ENCODE results near the gene CETN3.
A peak's percentile ranks its signal among the peaks of the same experiment; 100 is the strongest.
"Not testable (repeated sequence)": the region's sequence is repeated elsewhere in the genome, so short reads cannot be mapped to it uniquely, and the experiment has no call there.

The CETN3 gene

DNA sequence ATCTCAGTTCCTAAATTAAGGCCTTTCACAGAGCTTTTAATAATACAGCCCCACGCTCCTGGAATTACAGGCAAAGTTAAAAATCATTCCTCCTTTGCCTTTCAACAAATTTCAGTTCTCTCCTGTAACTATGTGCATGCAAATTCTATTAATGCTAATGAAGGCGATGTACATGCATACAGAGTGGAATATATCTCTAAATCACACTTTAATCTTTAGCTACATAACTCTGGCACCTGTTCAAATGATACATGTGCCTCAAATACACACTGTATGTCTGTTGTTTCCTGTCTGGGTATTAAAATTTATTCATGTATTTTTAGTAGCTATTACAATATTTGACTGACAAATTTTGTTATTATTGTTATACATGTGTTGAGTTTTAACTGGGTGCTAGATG lies 30.8 kb downstream of the CETN3 start:
- no peak for DNase-seq (ENCODE audit: low spot score)
- TF ChIP-seq, protein P1, sequence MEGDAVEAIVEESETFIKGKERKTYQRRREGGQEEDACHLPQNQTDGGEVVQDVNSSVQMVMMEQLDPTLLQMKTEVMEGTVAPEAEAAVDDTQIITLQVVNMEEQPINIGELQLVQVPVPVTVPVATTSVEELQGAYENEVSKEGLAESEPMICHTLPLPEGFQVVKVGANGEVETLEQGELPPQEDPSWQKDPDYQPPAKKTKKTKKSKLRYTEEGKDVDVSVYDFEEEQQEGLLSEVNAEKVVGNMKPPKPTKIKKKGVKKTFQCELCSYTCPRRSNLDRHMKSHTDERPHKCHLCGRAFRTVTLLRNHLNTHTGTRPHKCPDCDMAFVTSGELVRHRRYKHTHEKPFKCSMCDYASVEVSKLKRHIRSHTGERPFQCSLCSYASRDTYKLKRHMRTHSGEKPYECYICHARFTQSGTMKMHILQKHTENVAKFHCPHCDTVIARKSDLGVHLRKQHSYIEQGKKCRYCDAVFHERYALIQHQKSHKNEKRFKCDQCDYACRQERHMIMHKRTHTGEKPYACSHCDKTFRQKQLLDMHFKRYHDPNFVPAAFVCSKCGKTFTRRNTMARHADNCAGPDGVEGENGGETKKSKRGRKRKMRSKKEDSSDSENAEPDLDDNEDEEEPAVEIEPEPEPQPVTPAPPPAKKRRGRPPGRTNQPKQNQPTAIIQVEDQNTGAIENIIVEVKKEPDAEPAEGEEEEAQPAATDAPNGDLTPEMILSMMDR (IDR thresholded peaks at IDR 0.05; ENCODE audit: borderline replicate concordance, control extremely low read depth, extremely low read depth, insufficient read depth, missing control alignments): no peak

DNA sequence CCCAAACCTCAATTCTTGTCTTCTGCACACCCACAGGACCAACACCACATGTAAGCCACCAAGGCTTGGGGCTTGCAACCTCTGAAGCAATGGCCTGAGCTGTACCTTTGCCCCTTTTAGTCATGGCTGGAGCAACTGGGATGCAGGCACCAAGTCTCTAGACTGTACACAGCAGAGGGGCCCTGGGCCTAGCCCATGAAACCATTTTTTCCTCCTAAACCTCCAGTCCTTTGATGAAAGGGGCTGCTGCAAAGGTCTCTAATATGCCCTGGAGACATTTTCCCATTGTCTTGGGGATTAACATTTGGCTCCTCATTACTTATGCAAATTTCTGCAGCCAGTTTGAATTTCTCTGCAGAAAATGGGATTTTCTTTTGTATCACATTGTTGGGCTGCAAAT lies 38.3 kb downstream of the CETN3 start:
- DNase-seq (ENCODE audit: low spot score); in situ Hi-C loops (cut with MboI; ENCODE audit: low sequenced_read_pairs, unreplicated experiment): not testable (repeated sequence)

More for the DNA sequence above, 30.8 kb downstream of the CETN3 start:
- in situ Hi-C loops (cut with MboI; ENCODE audit: low sequenced_read_pairs, unreplicated experiment): no loop called here

DNA sequence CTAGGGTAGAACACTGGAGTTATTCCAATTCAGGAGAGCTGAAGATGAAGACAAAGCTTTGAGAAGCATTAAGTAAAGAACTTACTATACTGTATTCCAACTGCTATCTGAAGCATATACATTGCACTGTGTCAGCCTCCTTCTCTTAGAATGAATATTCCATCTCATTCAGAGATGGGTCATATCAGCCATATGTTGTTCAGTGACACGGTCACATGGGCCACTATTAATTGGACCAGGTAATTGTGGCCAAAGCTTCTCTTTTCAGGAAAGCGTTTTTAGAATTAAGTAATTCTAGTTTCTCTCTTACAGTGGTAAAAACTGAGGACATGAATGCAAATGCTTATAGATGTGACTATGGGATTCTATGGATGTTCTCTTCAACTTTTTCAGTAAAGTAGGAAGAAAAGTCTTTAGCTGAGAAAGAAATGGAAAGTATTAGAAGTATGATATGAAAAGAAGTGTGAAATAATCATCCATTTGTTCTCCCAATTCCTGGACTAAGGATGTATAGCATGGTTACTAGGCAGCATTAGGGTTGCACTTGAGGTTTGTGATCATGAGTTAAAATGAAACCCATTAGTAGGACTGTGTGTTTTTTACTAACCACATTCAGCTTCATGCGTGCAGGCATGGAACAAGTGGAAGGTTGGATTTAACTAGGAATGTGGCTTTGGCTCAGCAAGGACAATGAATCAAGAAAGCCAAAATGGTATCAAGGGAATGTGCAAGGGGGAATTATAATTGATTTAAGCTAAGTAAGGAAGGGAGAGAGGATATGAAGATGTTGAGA lies 40.9 kb downstream of the CETN3 start:
- TF ChIP-seq, protein P1 (IDR thresholded peaks at IDR 0.05; ENCODE audit: borderline replicate concordance, control extremely low read depth, extremely low read depth, insufficient read depth, missing control alignments): no peak
- peak; percentile 17 for DNase-seq (ENCODE audit: low spot score)
- in situ Hi-C loops (cut with MboI; ENCODE audit: low sequenced_read_pairs, unreplicated experiment): no loop called here

DNA sequence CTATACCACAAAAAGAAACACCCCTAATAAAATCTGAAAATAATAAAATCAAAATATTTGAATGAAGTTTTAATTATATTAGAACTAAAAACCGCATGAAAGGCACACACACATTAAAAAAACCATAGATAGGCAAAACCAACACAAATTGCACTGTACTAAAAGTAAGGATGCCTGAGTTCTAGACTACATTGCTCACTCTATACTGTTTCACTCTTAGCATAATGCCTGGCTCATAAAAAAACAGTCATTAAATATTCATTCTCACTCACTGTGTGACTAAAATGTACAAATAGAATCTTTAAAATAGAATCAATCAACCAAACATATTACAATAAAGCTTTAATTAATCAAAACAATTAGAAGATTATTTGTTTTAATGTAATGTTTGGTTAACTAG lies 41.7 kb downstream of the CETN3 start:
- in situ Hi-C loops (cut with MboI; ENCODE audit: low sequenced_read_pairs, unreplicated experiment): no loop called here
- TF ChIP-seq, protein P1 (IDR thresholded peaks at IDR 0.05; ENCODE audit: borderline replicate concordance, control extremely low read depth, extremely low read depth, insufficient read depth, missing control alignments): no peak
- no peak for DNase-seq (ENCODE audit: low spot score)

DNA sequence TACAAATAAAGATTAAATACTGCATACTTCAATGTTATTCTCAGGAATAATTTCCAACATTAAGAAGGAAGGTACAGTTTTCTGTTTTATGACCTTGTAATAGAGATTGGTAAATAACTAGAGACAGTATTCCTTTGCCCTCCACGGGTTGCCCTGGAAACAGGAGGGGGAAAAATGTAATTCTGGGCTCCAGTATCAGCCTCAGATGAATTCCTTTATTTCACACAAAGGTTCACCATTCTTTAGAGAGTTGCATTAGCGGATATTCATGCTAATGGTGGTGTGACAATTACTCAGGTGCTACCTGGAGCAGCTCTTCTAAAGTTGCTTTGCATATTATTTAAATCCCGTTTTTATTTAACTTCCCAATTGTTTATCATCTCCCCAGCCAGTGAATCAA lies 42.6 kb downstream of the CETN3 start:
- in situ Hi-C loops (cut with MboI; ENCODE audit: low sequenced_read_pairs, unreplicated experiment): no loop called here
- TF ChIP-seq, protein P1 (IDR thresholded peaks at IDR 0.05; ENCODE audit: borderline replicate concordance, control extremely low read depth, extremely low read depth, insufficient read depth, missing control alignments): no peak
- DNase-seq (ENCODE audit: low spot score): no peak

DNA sequence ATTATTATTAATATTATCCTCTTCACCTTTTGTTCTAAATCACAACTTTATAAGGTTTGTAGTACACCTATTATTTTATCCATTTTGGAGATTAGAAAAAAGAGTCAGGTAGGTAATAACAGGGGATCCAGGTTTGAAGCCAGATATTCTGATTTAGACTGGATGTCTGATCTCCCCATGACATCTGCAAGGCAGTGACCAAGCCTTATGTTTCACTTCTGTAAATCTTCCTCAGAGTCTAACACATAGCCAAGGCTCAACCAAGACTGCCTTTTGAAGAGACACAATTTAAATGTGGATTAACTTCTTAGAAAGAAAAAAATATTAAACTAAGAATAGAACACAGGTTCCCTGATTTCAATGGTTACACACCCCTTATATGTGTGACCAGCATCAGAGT lies 44.2 kb downstream of the CETN3 start:
- DNase-seq (ENCODE audit: low spot score): peak; percentile 6
- in situ Hi-C loops (cut with MboI; ENCODE audit: low sequenced_read_pairs, unreplicated experiment): no loop called here
- TF ChIP-seq, protein P1 (IDR thresholded peaks at IDR 0.05; ENCODE audit: borderline replicate concordance, control extremely low read depth, extremely low read depth, insufficient read depth, missing control alignments): no peak

DNA sequence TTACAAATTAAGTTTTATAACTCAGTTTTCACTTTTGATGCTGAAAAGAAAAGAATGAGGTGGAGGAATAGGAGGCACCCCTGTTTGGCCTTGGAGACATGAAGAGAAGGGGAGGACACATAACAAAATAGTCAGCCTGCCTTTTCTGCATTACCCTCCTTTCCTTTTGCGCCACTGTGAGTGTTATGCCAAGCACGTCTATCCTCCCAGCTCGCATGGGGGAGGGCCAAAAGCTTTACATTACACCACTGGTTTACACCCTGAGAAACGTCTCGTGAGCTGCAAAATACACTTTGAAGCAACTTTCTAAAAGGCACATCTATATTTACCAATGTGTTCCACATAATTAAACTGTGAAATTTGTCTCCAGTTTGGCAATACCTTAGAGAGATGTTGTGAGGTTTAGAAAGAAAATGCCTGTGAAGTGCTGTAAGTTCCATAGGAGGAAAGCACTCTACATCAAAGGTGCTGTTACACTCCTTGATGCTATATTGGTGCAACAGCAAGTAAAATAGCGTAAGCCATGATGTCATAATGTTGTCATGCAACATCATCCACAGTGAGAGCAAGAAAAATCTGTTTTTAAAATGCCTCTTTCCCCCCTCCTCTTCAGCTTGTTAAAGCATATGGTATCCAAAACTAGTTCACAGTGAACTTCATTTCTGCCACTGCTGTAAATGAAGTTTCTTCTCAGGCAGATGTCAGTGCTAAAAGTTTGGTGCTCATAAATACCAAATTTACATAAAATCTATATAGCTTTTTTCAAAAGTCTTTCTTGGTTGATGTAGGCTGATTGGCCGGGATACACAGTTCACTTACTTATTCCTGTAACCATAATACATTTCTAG lies 50.3 kb downstream of the CETN3 start:
- in situ Hi-C loops (cut with MboI; ENCODE audit: low sequenced_read_pairs, unreplicated experiment): no loop called here
- TF ChIP-seq, protein P1 (IDR thresholded peaks at IDR 0.05; ENCODE audit: borderline replicate concordance, control extremely low read depth, extremely low read depth, insufficient read depth, missing control alignments): no peak
- DNase-seq (ENCODE audit: low spot score): no peak
